OCI-LY3 (cell line): ENCODE measurements around the gene RCN2.

Source experiments
- H2AFZ ChIP-seq: fragments of 200-600, 300-600 bp; shearing (Covaris generic); 2 replicates; pipeline ENCODE4 v1.6.0; 2014; ENCODE audit warnings: antibody characterized with exemption, low read depth, low read length
- H3K27ac ChIP-seq: fragments of 200-600, 300-600 bp; sonication (generic); 2 replicates; pipeline ENCODE4 v1.5.1; 2014; ENCODE audit warnings: mild to moderate bottlenecking, low read length, moderate library complexity, mixed read lengths
- H3K27me3 ChIP-seq: fragments of 200-600, 300-600 bp; sonication (generic); 2 replicates; pipeline ENCODE4 v1.6.1; 2014; ENCODE audit warnings: low read depth, low read length, mixed read lengths
- H3K36me3 ChIP-seq: fragments of 200-600, 300-600 bp; sonication (generic); replicated peaks from 2 replicates; pipeline ENCODE3; 2014; ENCODE audit warnings: low read depth, low read length, mixed read lengths
- H3K4me1 ChIP-seq: fragments of 300-600, 200-600 bp; sonication (generic); 2 replicates; pipeline ENCODE4 v1.6.1; 2014; ENCODE audit warnings: low read length, mixed read lengths
- H3K4me2 ChIP-seq: fragments of 200-600, 300-600 bp; sonication (generic); 2 replicates; pipeline ENCODE4 v1.6.1; 2014; ENCODE audit warnings: low read length, mixed read lengths
- H3K4me3 ChIP-seq: fragments of 300-600, 200-600 bp; sonication (generic); 2 replicates; pipeline ENCODE4 v1.5.1; 2014; ENCODE audit warnings: antibody characterized with exemption, mild to moderate bottlenecking, low read length, moderate library complexity
- H3K79me2 ChIP-seq: fragments of 300-600, 200-600 bp; shearing (Covaris generic); 2 replicates; pipeline ENCODE4 v1.6.1; 2014; ENCODE audit warnings: mild to moderate bottlenecking, low read length, mixed read lengths
- H3K9ac ChIP-seq: fragments of 300-600, 200-600 bp; shearing (Covaris generic); 2 replicates; pipeline ENCODE4 v1.6.0; 2014; ENCODE audit warnings: mild to moderate bottlenecking, low read length, moderate library complexity
- H3K9me3 ChIP-seq: fragments of 200-600, 300-600 bp; shearing (Covaris generic); 2 replicates; pipeline ENCODE4 v1.6.1; 2014; ENCODE audit warnings: low read length, mixed read lengths; ENCODE audit not compliant: insufficient read depth
- H4K20me1 ChIP-seq: fragments of 200-600, 300-600 bp; sonication (generic); 2 replicates; pipeline ENCODE4 v1.6.1; 2016; ENCODE audit warnings: low read length, mixed read lengths; ENCODE audit not compliant: insufficient read depth
- EZH2phosphoT487 ChIP-seq: fragments of 200-600 bp; shearing (Covaris generic); IDR thresholded peaks from 2 replicates; pipeline ENCODE4 v1.6.1; 2018; ENCODE audit warnings: antibody characterized with exemption, mixed run types, low read depth
- TF ChIP-seq, protein P1 (sequence below): fragments of 200-600, 300-600 bp; sonication (generic); IDR thresholded peaks from 2 replicates; pipeline ENCODE4 v1.5.1; 2014; ENCODE audit warnings: antibody characterized with exemption, low read length, low read depth

Gene RCN2

GRCh38 chr15:76976141-76976540, 44.6 kb downstream of the RCN2 start:
- 0 out of 2 replicates have a peak overlapping the region, but pooled peaks have one; percentile 35 for H2AFZ ChIP-seq
- no peaks in the 10 kb centered on the region for H4K20me1 ChIP-seq
- no peak overlapping the region; the same call in 1 of the 2 replicates for H3K9ac ChIP-seq
- no peaks in the 10 kb centered on the region for H3K36me3 ChIP-seq
- 0 out of 2 replicates have a peak overlapping the region, but pooled peaks have one; percentile 14 for H3K4me3 ChIP-seq
- H3K27me3 ChIP-seq = no peaks in the 10 kb centered on the region; the same call in 1 of the 2 replicates
- no peaks in the 10 kb centered on the region for H3K79me2 ChIP-seq
- peaks cover 18% of the 10 kb centered on the region for H3K4me1 ChIP-seq
- no peaks in the 10 kb centered on the region for H3K9me3 ChIP-seq
- peak overlapping the region; percentile 17; the same call in 1 of the 2 replicates for H3K27ac ChIP-seq
- H3K4me2 ChIP-seq = peak overlapping the region; percentile 63
- TF ChIP-seq, protein P1, sequence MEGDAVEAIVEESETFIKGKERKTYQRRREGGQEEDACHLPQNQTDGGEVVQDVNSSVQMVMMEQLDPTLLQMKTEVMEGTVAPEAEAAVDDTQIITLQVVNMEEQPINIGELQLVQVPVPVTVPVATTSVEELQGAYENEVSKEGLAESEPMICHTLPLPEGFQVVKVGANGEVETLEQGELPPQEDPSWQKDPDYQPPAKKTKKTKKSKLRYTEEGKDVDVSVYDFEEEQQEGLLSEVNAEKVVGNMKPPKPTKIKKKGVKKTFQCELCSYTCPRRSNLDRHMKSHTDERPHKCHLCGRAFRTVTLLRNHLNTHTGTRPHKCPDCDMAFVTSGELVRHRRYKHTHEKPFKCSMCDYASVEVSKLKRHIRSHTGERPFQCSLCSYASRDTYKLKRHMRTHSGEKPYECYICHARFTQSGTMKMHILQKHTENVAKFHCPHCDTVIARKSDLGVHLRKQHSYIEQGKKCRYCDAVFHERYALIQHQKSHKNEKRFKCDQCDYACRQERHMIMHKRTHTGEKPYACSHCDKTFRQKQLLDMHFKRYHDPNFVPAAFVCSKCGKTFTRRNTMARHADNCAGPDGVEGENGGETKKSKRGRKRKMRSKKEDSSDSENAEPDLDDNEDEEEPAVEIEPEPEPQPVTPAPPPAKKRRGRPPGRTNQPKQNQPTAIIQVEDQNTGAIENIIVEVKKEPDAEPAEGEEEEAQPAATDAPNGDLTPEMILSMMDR = no peak
- no peak for TF ChIP-seq EZH2phosphoT487

GRCh38 chr15:76976572-76977270, 45.2 kb downstream of the RCN2 start:
- no peak for TF ChIP-seq EZH2phosphoT487
- TF ChIP-seq, protein P1 = no peak
- Histone ChIP-seq H3K4me1 (peaks cover 18% of the 10 kb centered on the region), H2AFZ (0 out of 2 replicates have a peak overlapping the region, but pooled peaks have one; percentile 35)

GRCh38 chr15:76978522-76979330, 47.2 kb downstream of the RCN2 start:
- Histone ChIP-seq H3K4me1 (peaks cover 18% of the 10 kb centered on the region), H3K27ac (no peak overlapping the region), H3K27me3 (no peaks in the 10 kb centered on the region; the same call in 1 of the 2 replicates), H3K4me2 (no peak overlapping the region), H3K9me3 (no peaks in the 10 kb centered on the region), H3K9ac (no peak overlapping the region), H2AFZ (no peak overlapping the region), H3K79me2 (no peaks in the 10 kb centered on the region), H3K4me3 (no peak overlapping the region), H4K20me1 (no peaks in the 10 kb centered on the region), H3K36me3 (no peaks in the 10 kb centered on the region)
- no peak for TF ChIP-seq EZH2phosphoT487
- TF ChIP-seq, protein P1 = no peak

More at GRCh38 chr15:76976572-76977270, 45.2 kb downstream of the RCN2 start:
- Histone ChIP-seq H3K27ac (peak overlapping the region; percentile 17; the same call in 1 of the 2 replicates), H3K4me2 (peak overlapping the region; percentile 63), H3K36me3 (no peaks in the 10 kb centered on the region), H4K20me1 (no peaks in the 10 kb centered on the region), H3K9ac (no peak overlapping the region; the same call in 1 of the 2 replicates), H3K79me2 (no peaks in the 10 kb centered on the region), H3K9me3 (no peaks in the 10 kb centered on the region), H3K27me3 (no peaks in the 10 kb centered on the region; the same call in 1 of the 2 replicates), H3K4me3 (0 out of 2 replicates have a peak overlapping the region, but pooled peaks have one; percentile 14)
